GM23338 (cell line): ENCODE measurements around the gene FOXO3. TPM values are rescaled to one million over a fixed set of nuclear protein-coding genes. Genes with fewer than 3 reads are reported as not detected.

Source experiments
- ATAC-seq: fragments of 200-7000 bp; cut with Tn5 transposase; 3 replicates; pipeline ENCODE4 v1.9.1; 2020
- DNase-seq: peaks from one replicate; pipeline ENCODE4 v3.0.0-alpha.2; 2015; ENCODE audit warnings: low spot score
- H2AFZ ChIP-seq: fragments of 200-600 bp; sonication (generic); 2 replicates; pipeline ENCODE4 v1.8.0; 2016; ENCODE audit warnings: antibody characterized with exemption, mild to moderate bottlenecking, moderate library complexity
- H3F3A ChIP-seq: fragments of 200-600 bp; sonication (generic); replicated peaks from 2 replicates; pipeline ENCODE4 v1.8.0; 2017; ENCODE audit warnings: antibody characterized with exemption, mixed run types, low read depth
- H3K27ac ChIP-seq: fragments of 200-600 bp; sonication (generic); 2 replicates; pipeline ENCODE4 v1.6.1; 2016; ENCODE audit warnings: low read depth
- H3K27me3 ChIP-seq: fragments of 200-600 bp; sonication (generic); 2 replicates; pipeline ENCODE4 v1.8.0; 2016; ENCODE audit warnings: mild to moderate bottlenecking, mixed run types, moderate library complexity; ENCODE audit not compliant: insufficient read depth
- H3K36me3 ChIP-seq: fragments of 200-600 bp; sonication (generic); 2 replicates; pipeline ENCODE4 v1.8.0; 2016; ENCODE audit warnings: mild to moderate bottlenecking; ENCODE audit not compliant: insufficient read depth
- H3K4me1 ChIP-seq: fragments of 200-600 bp; sonication (generic); 2 replicates; pipeline ENCODE4 v1.8.0; 2016; ENCODE audit warnings: mild to moderate bottlenecking, moderate library complexity; ENCODE audit not compliant: insufficient read depth
- H3K4me2 ChIP-seq: fragments of 200-600 bp; sonication (generic); 2 replicates; pipeline ENCODE4 v1.7.1; 2017; ENCODE audit warnings: mixed run types
- H3K4me3 ChIP-seq: fragments of 200-600 bp; sonication (generic); 2 replicates; pipeline ENCODE4 v1.6.1; 2016; ENCODE audit warnings: mixed run types
- H3K79me2 ChIP-seq: fragments of 200-600 bp; sonication (generic); replicated peaks from 2 replicates; pipeline ENCODE4 v1.8.0; 2017; ENCODE audit warnings: mild to moderate bottlenecking; ENCODE audit not compliant: insufficient read depth
- H3K9me2 ChIP-seq: fragments of 200-600 bp; sonication (generic); 2 replicates; pipeline ENCODE4 v1.8.0; 2017; ENCODE audit not compliant: insufficient read depth
- H4K20me1 ChIP-seq: fragments of 200-600 bp; sonication (generic); replicated peaks from 2 replicates; pipeline ENCODE4 v1.8.0; 2017; ENCODE audit warnings: mild to moderate bottlenecking; ENCODE audit not compliant: insufficient read depth
- H3K27ac Mint-ChIP-seq: 2 replicates; pipeline ENCODE4 v1.8.0; 2020; ENCODE audit warnings: inconsistent platforms, mild to moderate bottlenecking, moderate library complexity, mixed read lengths
- H3K27me3 Mint-ChIP-seq: 3 replicates; pipeline ENCODE4 v1.8.0; 2022; ENCODE audit warnings: low read depth, mild to moderate bottlenecking, moderate library complexity, mixed read lengths, inconsistent platforms; ENCODE audit not compliant: insufficient read depth, poor library complexity
- H3K36me3 Mint-ChIP-seq: 3 replicates; pipeline ENCODE4 v1.8.0; 2021; ENCODE audit warnings: low read depth, mild to moderate bottlenecking, inconsistent platforms, moderate library complexity, mixed read lengths
- H3K4me1 Mint-ChIP-seq: 3 replicates; pipeline ENCODE4 v1.8.0; 2020; ENCODE audit warnings: mild to moderate bottlenecking, inconsistent platforms, mixed read lengths
- H3K4me3 Mint-ChIP-seq: 3 replicates; pipeline ENCODE4 v1.8.0; 2021; ENCODE audit warnings: moderate library complexity, mild to moderate bottlenecking, inconsistent platforms, mixed read lengths
- H3K9me3 Mint-ChIP-seq: 3 replicates; pipeline ENCODE4 v1.8.0; 2020; ENCODE audit warnings: moderate library complexity, mild to moderate bottlenecking, inconsistent platforms, mixed read lengths
- CTCF ChIP-seq, 2 experiments: fragments of 200-600 bp in 1 of 2; sonication (generic) in 1 of 2; conservative IDR thresholded peaks; 2 replicates each; pipeline versions ENCODE4 v1.5.1 to v1.6.1; 2016 to 2017; ENCODE audit warnings: antibody characterized with exemption in 2 of 2, low read depth in 2 of 2, mild to moderate bottlenecking in 2 of 2, moderate library complexity in 1 of 2
- ETS1 ChIP-seq: IDR thresholded peaks from 2 replicates; pipeline ENCODE4 v1.6.1; 2016; ENCODE audit warnings: antibody characterized with exemption
- EZH2 ChIP-seq: fragments of 200-600 bp; sonication (generic); IDR thresholded peaks from one replicate; pipeline ENCODE4 v1.8.0; 2017; ENCODE audit warnings: antibody characterized with exemption, mild to moderate bottlenecking, low read depth; ENCODE audit not compliant: unreplicated experiment
- NANOG ChIP-seq: IDR thresholded peaks from 2 replicates; pipeline ENCODE4 v1.6.1; 2016; ENCODE audit warnings: antibody characterized with exemption, borderline replicate concordance
- POLR2AphosphoS5 ChIP-seq: IDR thresholded peaks from 2 replicates; pipeline ENCODE4 v1.6.1; 2016; ENCODE audit warnings: antibody characterized with exemption, low read depth
- STAT1 ChIP-seq: IDR thresholded peaks from one replicate; pipeline ENCODE4 v1.6.1; 2016; ENCODE audit warnings: antibody characterized with exemption; ENCODE audit not compliant: unreplicated experiment
- ZNF114 ChIP-seq: fragments of 250-450 bp; sonication (Bioruptor Pico); IDR thresholded peaks from 2 replicates; pipeline ENCODE4 v1.5.0; 2020; ENCODE audit warnings: mild to moderate bottlenecking, moderate library complexity
- ZNF331 ChIP-seq: fragments of 250-450 bp; sonication (Bioruptor Pico); IDR thresholded peaks from 2 replicates; pipeline ENCODE4 v1.5.0; 2020; ENCODE audit warnings: low read depth, mild to moderate bottlenecking, moderate library complexity
- ZNF462 ChIP-seq: fragments of 250-450 bp; sonication (Bioruptor Pico); IDR thresholded peaks from 2 replicates; pipeline ENCODE4 v1.5.0; 2020; ENCODE audit warnings: mild to moderate bottlenecking, moderate library complexity
- polyA plus RNA-seq: library from polyadenylated mRNA; unstranded; fragments of >200 nt; fragmentation: Nextera tagmentation; extraction: Ambion mirVana; gene quantifications from 2 replicates; pipeline ENCODE4 v1.2.1, GENCODE V29; 2016
- total RNA-seq: library from RNA; depleted of rRNA; stranded (reverse); fragments of >200 nt; shearing (Covaris generic); gene quantifications from 2 replicates; pipeline ENCODE4 v1.2.3, GENCODE V29; 2014

FOXO3 gene
- total and polyA plus RNA-seq, 2 experiments from 2014 or later = 9.8 to 20.2 TPM

- TF ChIP-seq ZNF462 (no peak), CTCF (conservative IDR thresholded peaks at IDR 0.05; ENCODE audit: low read depth in 2 of 2) (no peak)
These were observed 26.7 kb downstream of the FOXO3 start (continued) for GRCh38 chr6:108587258-108588059.

GRCh38 chr6:108588586-108588985 lies 27.9 kb downstream of the FOXO3 start:
- H3K36me3 Mint-ChIP-seq = no peaks in the 10 kb centered on the region
- no peak overlapping the region for H3K4me3 ChIP-seq
- no peak overlapping the region for H2AFZ ChIP-seq
- no peaks in the 10 kb centered on the region for H3K27me3 Mint-ChIP-seq
- DNase-seq (peak; percentile 34), ATAC-seq (peak; percentile 33)
- peak overlapping the region; percentile 87 for H3K27ac ChIP-seq
- H3K9me2 ChIP-seq = no peaks in the 10 kb centered on the region
- peaks cover 79% of the 10 kb centered on the region for H3K79me2 ChIP-seq
- H3K9me3 Mint-ChIP-seq = no peaks in the 10 kb centered on the region
- H3K36me3 ChIP-seq = no peaks in the 10 kb centered on the region
- H3K4me2 ChIP-seq = peak overlapping the region; percentile 2
- H3K4me1 Mint-ChIP-seq = peaks cover 71% of the 10 kb centered on the region
- H3K4me1 ChIP-seq = peaks cover 45% of the 10 kb centered on the region
- H3F3A ChIP-seq = no peaks in the 10 kb centered on the region
- no peaks in the 10 kb centered on the region for H3K27me3 ChIP-seq
- H3K4me3 Mint-ChIP-seq = peak overlapping the region; percentile 28; the same call in 2 of the 3 replicates
- peak overlapping the region; percentile 79 for H3K27ac Mint-ChIP-seq
- no peaks in the 10 kb centered on the region for H4K20me1 ChIP-seq
- TF ChIP-seq ETS1 (no peak), POLR2AphosphoS5 (no peak), ZNF114 (no peak), CTCF (conservative IDR thresholded peaks at IDR 0.05; ENCODE audit: low read depth in 2 of 2) (no peak), EZH2 (no peak), NANOG (no peak), ZNF331 (CRISPR knock-in tag) (no peak), STAT1 (no peak)
